ENCODE measurements around the gene SRRM4.

The SRRM4 gene

GRCh38 chr12:119115296-119115905 lies 134.1 kb downstream of the SRRM4 start:
- no peak for DNase-seq (ENCODE audit: low read depth, low spot score)

DNA sequence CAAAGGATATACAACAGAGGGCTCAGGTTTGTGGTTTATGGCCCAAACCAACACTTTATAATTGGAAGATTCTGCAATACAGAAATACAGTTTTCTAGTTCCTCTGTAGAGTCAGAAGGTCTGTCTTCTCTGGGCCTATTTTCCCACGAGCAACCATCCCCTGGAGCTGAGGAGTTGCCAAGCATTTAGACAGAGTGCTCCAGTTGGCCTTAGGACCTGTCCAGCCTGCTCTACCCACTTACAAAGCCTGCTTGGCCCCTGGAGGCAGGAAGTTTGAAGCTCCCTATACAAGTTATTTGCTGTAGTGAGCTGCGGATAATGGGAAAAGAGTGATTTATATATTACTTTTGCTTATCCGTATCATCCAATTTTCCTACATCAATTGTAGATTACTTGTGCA lies 136.6 kb downstream of the SRRM4 start:
- DNase-seq (ENCODE audit: low read depth, low spot score): no peak

DNA sequence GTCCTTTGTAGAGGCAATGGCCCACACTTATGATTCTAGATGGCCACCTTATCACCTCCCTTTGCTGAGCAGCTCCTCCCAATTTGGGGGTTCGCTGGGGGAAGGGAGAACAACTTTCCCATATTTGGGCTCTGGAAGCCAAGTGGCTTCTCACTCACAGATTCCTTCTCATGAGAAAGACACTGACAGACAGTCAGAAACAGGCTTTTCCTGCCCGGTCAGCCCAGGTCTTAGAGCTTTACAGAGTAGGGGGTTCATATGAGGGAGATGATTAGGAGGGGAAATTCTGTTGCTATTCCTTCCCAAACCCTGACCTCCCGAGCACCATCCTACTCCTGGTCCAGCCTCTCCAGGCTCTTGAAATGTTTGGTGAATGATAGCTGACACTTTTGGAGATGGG lies 137.3 kb downstream of the SRRM4 start:
- no peak for DNase-seq (ENCODE audit: low read depth, low spot score)

DNA sequence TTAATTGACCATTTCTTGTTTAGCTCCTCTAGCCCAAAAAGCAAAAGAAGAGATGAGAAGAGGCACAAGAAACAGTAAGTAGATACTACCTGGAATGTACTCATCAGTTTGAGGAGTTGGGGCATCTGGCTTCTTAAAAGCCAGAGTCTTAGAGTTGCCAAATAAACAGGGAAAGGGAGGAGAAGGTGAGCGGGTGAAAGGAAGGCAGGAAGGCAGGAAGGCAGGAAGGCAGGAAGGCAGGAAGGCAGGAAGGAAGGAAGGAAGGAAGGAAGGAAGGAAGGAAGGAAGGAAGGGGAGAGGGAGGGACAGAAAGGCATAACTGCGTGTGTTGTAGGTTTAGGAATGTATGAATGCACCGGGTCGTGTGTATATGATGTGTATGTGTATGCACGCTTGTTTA lies 140.7 kb downstream of the SRRM4 start:
- DNase-seq (ENCODE audit: low read depth, low spot score): no peak

GRCh38 chr12:119122751-119123150 lies 141.4 kb downstream of the SRRM4 start:
- DNase-seq (ENCODE audit: low read depth, low spot score): no peak

DNA sequence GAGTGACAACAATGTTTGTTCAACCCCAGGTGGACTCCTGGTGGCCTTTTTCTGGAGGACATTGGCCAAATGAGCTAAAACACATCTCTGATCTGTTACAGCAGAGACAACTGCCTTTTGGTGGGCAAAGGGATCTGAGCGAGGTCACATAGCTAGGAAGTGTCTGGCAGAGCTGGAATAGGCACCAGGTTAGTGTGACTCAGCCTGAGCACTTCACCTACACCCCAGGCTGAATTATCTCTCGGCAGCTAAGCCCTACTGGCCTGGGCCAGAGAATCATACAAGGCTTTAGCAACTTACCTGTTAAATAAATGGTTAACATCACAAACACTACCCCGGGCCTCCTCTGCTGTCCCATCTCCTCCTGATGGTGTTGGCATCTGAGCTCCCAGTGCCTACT lies 147.2 kb downstream of the SRRM4 start:
- no peak for DNase-seq (ENCODE audit: low read depth, low spot score)

GRCh38 chr12:119129827-119130434 lies 148.6 kb downstream of the SRRM4 start:
- DNase-seq (ENCODE audit: low read depth, low spot score): no peak

DNA sequence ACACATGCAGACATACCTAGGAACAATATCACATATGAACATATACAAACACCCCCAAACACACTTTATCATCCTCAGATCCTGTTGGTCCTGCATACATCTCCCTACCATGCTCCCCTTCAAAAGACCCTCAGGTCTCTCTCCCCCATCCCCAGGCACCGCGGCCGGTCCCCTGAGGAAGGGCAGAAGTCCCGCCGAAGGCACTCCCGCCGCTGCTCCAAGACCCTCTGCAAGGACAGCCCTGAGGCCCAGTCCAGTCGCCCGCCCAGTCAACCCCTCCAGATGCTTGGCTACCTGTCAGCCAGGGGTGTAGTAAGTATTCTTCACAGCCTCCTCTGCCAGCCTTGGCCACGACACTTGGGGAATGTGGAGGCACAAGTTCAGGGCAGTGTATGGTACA lies 149.2 kb downstream of the SRRM4 start:
- DNase-seq (ENCODE audit: low read depth, low spot score): no peak

- DNase-seq (ENCODE audit: low read depth, low spot score): no peak
Observed at GRCh38 chr12:119134284-119135072, 153.1 kb downstream of the SRRM4 start.

DNA sequence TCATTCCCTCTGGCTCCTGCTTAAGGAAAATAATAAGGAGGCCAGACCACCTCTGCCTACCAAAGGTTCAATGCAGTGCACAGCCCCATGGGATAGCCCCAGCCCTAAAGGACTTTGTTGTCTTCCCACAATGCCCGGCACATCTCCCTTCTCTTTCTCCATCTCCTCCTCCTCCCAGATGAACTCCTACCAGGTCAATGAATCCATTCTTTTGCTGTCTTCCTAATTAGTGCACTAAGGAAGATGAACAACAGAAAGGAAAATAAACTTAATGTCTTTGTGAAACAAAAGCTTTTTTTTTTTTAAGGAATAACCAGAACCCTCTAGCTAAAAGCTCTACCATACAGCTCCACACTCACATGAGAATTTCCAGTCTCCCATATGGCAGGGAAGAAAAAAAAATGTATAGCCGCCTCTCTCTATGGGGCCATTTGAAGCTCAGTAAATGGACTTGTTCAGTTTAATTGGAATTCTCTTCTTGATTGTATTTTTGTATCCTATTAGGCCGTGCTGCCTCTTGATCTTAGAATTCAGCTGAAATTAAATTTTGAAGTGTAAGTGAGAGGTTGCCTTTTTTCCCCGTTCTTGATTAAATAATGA lies 155.6 kb downstream of the SRRM4 start:
- no peak for DNase-seq (ENCODE audit: low read depth, low spot score)

GRCh38 chr12:119139448-119139847 lies 158.1 kb downstream of the SRRM4 start:
- DNase-seq (ENCODE audit: low read depth, low spot score): no peak

GRCh38 chr12:119145367-119145766 lies 164.0 kb downstream of the SRRM4 start:
- no peak for DNase-seq (ENCODE audit: low read depth, low spot score)

DNA sequence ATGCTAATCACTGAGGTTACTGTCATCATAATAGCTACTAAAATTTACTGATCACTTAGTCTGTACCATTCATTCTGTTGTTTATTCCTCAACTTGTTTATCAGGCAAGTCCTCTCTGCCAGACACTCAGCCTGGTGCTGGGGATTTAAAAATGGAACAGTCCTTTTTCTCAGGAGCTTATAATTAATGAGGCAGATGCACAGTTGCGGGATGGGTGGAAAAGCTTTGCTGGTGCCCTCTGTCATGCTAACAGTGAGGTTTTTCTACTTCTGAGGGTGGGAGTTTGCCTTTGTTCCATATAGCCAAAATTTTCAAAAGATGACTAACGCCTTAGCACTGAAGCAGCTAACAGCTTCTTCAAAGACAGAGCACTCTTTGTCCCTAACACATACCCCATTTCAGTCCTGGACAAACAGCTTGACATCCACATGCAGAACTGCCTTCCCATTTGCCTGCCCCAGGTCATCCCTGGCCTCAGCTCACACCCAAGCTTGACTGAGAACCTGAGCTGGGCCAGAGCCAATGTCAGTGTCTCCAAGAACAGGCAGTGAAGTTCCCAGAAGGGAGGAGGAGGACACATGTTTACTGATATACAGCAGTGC lies 166.6 kb downstream of the SRRM4 start:
- no peak for DNase-seq (ENCODE audit: low read depth, low spot score)

DNA sequence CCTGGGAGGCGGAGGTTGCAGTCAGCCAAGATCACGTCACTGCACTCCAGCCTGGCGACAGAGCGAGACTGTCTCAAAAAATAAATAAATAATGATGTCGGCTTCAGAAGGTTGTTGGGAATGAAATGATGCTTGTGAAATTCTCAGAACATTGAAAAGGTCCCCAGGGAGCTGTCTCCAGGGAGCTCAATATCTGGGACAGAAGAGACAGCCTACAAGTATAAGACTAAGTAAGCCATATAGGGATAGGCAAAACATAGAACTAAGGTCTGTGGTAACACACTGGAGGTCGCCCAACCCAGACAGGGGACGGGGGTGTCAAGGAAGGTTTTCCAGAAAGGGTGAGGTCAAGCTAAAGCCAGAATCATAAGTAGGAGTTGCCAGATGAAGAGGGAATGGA lies 167.9 kb downstream of the SRRM4 start:
- no peak for DNase-seq (ENCODE audit: low read depth, low spot score)

GRCh38 chr12:119151445-119152026 lies 170.2 kb downstream of the SRRM4 start:
- no peak for DNase-seq (ENCODE audit: low read depth, low spot score)

DNA sequence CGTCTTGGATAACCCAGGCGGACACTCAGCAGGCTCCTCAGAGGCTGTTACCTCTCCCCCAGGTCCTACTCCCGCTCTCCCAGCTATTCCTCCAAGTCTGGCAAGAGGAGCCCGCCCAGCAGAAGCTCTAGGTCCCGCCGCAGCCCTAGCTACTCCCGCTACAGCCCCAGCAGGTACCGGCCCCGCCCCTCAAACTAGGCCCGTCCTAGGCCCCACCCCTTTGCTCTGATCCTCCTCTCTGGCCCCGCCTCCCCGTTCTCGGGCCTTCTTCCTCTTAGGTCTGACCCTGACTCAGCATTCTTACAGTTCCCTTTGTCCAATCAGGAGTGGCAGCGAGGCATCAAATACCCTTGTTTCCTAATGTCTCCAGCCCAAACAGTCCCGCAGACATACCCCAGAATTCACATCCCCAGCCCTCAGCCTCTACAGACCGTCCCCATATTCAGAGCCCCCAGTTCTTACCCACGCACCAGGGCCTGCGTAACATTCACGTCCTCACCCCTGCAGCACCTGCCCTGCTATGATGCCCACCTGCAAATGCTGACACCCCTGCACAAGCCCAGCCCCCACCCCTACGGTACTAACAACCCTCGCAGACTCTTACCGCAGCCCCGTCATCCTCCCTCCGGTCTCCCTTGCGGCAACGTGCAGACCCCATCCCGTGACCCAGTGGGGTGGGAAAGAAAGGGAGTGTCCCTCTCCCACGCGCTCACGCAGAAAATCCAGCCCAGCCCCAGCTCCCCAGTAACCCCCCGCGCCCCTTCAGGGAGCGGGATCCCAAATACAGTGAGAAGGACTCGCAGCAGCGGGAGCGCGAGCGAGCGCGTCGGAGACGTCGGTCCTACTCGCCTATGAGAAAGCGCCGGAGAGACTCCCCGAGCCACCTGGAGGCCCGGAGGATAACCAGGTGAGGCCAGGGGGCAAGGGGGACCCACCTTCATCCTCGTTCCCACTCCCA lies 172.4 kb downstream of the SRRM4 start:
- no peak for DNase-seq (ENCODE audit: low read depth, low spot score)

DNA sequence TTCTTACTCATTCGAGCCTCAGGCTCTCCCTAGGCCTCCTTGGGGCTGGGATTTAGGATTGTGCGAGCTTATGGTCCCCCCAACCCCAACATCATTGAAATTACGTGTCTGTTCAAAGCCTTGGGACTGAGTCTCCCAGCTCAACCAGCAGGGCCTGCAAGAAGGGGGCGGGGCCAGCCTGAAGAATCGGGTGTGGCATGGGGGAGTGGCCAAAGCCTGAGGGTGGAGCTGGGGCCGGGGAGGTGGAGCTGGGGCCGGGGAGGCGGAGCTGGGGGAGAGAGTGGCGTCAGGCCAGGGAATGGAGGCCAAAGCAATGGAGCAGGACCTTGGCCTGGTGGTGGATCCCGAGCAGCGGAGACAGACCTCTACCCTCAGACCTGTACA lies 173.1 kb downstream of the SRRM4 start:
- DNase-seq (ENCODE audit: low read depth, low spot score): no peak

DNA sequence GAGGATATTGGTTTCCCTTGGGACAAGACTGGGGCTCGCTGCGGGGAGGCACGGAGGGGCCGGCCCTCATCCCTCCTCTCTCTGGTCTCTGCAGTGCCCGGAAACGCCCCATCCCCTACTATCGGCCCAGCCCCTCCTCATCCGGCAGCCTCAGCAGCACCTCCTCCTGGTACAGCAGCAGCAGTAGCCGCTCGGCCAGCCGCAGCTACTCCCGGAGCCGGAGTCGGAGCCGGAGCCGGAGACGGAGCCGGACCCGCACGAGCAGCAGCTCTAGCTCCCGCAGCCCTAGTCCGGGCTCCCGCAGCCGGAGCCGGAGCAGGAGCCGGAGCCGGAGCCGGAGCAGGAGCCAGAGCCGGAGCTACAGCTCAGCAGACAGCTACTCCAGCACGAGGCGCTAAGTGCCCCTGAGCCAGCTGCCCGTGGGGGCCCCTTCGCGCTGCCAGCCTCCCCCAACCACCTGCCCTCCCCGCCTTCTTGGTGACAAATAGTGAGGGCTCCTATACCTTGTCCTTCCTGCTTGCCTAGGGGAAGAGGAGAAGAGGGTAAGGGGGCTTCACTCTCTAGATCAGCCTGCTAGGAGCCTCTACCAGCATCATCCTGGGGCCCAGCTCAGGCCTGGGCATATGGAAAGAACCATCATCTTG lies 175.2 kb downstream of the SRRM4 start:
- no peak for DNase-seq (ENCODE audit: low read depth, low spot score)

DNA sequence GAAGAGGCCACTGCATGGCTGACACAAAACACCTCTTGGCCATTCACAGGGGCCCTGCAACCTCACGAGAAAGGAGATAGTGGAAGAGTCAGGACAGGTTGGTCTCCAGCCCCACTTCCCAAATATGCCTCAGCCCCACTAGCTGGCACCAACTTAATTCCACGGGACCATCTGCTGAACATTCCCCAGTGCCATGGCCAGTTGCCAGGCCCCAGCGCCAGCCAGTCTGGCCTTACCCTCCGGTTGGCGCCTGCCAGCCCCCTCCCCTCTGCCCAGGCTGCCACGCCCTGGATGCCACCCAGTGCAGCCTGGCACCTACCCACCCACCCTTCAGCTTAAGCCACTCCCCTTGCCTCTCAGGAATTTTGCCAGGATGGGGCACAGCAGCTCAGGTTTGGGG lies 176.2 kb downstream of the SRRM4 start:
- DNase-seq (ENCODE audit: low read depth, low spot score): no peak

- DNase-seq (ENCODE audit: low read depth, low spot score): no peak
Observed at GRCh38 chr12:119157978-119158377, 176.6 kb downstream of the SRRM4 start.

Measured in activated naive CD8-positive, alpha-beta T cell treated with anti-CD3 and anti-CD28 coated beads, Interleukin-2, amount 50 U/mL, for 16 hours (primary cell).